Occipital lobe (tissue), 2 donors: ENCODE data around the gene DHRS2. TPM values are rescaled to one million over a fixed set of nuclear protein-coding genes. Genes with fewer than 3 reads are reported as not detected.
"Not testable (repeated sequence)": the region's sequence is repeated elsewhere in the genome, so short reads cannot be mapped to it uniquely, and the experiment has no call there.

Source experiments
- DNase-seq: peaks from one replicate; lab custom pipeline; 2025; lab: John Stamatoyannopoulos, UW
- total RNA-seq: library from RNA; depleted of rRNA; stranded (reverse); fragments of >200 nt; gene quantifications from one replicate; pipeline ENCODE4 v1.2.3, GENCODE V29; 2014

Gene DHRS2, protein sequence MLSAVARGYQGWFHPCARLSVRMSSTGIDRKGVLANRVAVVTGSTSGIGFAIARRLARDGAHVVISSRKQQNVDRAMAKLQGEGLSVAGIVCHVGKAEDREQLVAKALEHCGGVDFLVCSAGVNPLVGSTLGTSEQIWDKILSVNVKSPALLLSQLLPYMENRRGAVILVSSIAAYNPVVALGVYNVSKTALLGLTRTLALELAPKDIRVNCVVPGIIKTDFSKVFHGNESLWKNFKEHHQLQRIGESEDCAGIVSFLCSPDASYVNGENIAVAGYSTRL
- 0.31 TPM for total RNA-seq

- DNase-seq: no peak
Observed at GRCh38 chr14:23636317-23637211, at the start of gene DHRS2. TSS of gene DHRS2 (plus strand) at chr14:23636364. CDS start at chr14:23638865, 2,501 bp downstream.

GRCh38 chr14:23588884-23589598, 47.1 kb upstream of the DHRS2 start:
- DNase-seq: peak; percentile 63

GRCh38 chr14:23589606-23590005, 46.6 kb upstream of the DHRS2 start:
- no peak for DNase-seq

- no peak for DNase-seq
Observed at GRCh38 chr14:23590198-23590597, 46.0 kb upstream of the DHRS2 start.

GRCh38 chr14:23594191-23594590, 42.0 kb upstream of the DHRS2 start:
- not testable (repeated sequence) for DNase-seq

- no peak for DNase-seq
Observed at GRCh38 chr14:23600322-23600707, 35.8 kb upstream of the DHRS2 start.

DNA sequence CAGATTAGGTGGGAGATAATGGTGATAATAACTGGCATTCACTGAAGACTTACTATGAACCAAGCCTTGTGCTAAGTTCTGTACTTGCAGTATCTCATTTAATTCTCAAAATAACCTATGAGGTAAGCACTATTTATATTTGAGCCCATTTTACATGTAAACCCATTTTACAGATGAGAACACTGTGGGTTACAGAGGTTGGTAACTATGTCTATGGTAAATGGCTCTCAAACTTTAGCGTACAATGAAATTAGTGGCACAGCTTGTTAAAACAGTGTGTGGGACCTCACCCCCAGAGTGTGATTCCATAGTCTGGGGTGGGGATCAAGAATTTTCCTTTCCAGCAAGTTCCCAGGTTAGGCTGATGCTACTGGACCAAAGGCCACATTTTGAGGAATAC, 35.4 kb upstream of the DHRS2 start:
- no peak for DNase-seq

GRCh38 chr14:23601424-23601823, 34.7 kb upstream of the DHRS2 start:
- DNase-seq: no peak

GRCh38 chr14:23601845-23602180, 34.4 kb upstream of the DHRS2 start:
- no peak for DNase-seq

- DNase-seq: no peak
Observed at GRCh38 chr14:23602181-23603095, 33.7 kb upstream of the DHRS2 start.

DNA sequence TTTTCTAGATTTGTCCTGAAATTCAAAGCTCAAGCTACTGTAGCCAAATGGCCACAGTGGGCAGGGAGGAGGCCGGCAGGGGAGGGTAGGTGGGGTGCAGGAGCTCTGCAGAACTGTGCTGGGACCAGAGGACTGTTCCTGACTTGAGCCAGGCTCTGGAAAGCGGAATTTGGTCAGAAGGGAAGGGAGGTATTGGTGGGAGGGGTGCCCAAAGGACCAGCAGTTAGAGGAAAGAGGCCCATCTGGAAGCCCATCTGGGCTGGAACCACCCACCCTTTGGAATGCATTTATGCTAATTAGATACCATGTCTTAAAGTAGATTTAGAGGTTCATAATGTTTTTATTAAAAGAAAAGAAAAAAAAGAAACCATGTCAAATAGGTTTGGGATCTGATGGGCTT, 33.1 kb upstream of the DHRS2 start:
- DNase-seq: no peak

DNA sequence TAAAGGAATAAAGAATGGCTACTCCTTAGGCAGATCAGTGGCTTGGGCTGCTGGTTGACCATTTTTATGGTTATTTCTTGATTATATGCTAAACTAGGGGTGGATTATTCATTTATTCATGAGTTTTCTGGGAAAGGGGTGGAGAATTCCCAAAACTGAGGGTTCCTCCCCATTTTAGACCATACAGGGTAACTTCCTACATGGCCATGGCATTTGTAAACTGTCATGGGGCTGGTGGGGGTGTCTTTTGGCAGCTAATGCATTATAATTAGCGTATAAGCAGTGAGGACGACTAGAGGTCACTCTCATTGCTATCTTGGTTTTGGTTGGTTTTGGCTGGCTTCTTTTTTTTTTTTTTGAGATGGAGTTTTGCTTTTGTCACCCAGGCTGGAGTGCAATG, 32.0 kb upstream of the DHRS2 start:
- no peak for DNase-seq

- no peak for DNase-seq
Observed at GRCh38 chr14:23604675-23605170, 31.4 kb upstream of the DHRS2 start.

DNA sequence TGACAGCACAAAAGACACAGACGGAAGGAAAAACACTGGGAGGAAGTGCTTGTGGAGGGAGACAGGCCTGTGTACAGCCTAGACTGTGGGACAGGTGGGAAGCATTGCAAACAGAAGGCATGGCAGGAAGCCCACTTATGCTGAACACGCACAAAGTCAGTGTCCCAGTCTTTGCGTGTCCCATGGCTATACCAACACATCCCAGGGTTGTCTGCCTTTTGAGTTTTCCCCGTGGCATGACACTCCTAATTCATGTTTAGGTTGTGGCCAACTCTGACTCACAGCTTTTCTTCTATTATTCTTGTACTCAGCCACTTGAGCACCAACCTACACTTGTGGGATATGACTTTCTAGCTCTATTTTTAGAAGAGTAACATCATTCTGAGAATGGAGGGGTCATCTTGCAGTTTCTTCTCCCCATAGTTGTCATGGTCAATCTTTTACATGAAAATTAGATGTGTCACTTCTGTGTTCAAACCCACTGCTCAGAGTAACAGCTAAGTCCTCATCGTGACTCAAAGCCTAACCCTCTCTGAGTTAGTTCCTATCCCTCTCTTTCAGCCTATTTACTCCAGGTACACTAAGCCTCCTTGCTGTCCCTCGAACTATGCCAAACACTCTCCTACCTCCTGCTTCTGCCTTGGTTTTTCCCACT, 30.1 kb upstream of the DHRS2 start:
- no peak for DNase-seq

GRCh38 chr14:23608454-23608853, 27.7 kb upstream of the DHRS2 start:
- no peak for DNase-seq

- no peak for DNase-seq
Observed at GRCh38 chr14:23609001-23609400, 27.2 kb upstream of the DHRS2 start.

DNA sequence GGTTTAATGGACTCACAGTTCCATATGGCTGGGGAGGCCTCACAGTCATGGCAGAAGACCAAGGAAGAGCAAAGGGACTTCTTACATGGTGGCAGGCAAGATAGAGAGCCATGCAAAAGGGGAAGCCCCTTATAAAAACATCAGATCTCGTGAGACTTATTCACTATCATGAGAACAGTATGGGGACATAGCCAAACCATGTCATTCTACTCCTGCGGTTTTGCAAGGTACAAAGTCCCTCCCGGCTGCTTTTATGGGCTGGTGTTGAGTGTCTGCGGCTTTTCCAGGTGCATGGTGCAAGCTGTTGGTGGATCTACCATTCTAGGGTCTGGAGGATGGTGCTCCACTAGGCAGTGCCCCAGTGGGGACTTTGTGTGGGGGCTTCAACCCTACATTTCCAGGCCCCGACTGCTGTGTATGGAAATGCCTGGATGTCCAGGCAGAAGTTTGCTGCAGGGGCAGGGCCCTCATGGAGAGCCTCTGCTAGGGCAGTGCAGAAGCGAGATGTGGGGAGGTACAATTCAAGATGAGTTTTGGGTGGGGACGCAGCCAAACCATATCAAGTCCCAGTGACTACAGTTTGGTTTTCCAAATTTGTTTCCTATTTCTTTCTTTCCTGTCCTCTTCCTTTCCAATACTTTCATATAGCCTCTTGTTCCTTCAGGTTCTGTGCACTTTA, 26.6 kb upstream of the DHRS2 start:
- DNase-seq: not testable (repeated sequence)

- DNase-seq: no peak
Observed at GRCh38 chr14:23610090-23610814, 25.9 kb upstream of the DHRS2 start.

GRCh38 chr14:23610815-23611289, 25.3 kb upstream of the DHRS2 start:
- DNase-seq: no peak
